ENCODE measurements around the gene GUCY2D.
"Not testable (repeated sequence)": the region's sequence is repeated elsewhere in the genome, so short reads cannot be mapped to it uniquely, and the experiment has no call there.

The GUCY2D gene

DNA sequence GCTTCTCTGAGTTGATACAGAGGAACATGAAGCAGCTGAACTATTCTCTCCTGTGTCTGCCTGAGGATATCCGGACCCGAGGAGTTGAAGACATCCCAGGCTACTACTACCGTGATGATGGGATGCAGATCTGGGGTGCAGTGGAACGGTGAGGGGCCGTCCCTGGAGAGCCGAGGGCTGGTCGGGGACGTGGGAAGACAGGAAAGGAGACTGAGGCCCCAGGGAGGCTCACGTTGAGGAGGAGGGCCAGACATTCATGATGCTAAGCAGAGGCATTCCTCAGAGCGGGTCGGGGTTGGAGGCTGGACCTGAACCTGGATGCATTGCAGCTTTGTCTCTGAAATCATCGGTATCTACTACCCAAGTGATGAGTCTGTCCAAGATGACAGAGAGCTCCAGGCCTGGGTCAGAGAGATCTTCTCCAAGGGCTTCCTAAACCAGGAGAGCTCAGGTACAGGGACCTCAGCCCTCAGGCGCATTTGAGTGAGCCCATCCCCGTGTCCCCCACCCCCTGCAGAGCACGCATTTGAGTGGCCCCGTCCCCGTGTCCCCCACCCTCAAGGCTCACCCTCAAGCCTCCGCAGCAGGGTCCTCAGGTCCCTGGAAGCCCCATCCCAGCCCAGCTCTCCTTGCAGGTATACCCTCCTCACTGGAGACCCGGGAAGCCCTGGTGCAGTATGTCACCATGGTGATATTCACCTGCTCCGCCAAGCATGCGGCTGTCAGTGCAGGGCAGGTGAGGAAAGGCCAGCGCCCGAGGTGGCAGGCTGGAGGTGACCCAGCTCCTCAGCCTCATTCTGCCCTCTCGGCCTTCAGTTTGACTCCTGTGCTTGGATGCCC, 44.7 kb downstream of the GUCY2D start:
- DNase-seq, result no peak

DNA sequence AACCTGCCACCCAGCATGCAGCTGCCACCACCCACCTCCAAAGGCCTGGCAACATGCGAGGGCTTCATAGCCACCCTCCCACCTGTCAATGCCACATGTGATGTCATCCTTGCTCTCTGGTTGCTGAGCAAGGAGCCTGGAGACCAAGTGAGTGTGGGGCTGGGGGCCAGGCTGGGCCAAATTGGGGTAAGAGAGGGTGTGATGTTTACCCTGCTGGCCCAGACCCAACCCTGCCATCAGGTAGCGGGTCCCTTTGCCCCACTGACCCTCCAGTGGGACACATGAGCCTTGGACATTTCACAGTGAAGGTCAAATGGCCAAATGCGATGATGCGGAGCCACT, 45.3 kb downstream of the GUCY2D start:
- no peak for DNase-seq

DNA sequence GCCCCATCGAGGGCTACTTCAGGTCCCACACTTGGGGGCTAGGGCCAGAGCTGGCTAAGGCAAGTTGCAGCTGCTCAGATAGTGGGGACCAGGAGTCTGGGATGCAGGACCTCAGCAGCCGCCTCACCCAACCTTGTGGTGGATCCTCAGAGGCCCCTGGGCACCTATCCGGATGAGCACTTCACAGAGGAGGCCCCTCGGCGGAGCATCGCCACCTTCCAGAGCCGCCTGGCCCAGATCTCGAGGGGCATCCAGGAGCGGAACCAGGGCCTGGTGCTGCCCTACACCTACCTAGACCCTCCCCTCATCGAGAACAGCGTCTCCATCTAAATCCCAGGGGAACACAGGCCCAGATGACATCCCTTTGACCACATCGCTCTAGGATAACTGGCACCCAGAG, 45.8 kb downstream of the GUCY2D start:
- no peak for DNase-seq

DNA sequence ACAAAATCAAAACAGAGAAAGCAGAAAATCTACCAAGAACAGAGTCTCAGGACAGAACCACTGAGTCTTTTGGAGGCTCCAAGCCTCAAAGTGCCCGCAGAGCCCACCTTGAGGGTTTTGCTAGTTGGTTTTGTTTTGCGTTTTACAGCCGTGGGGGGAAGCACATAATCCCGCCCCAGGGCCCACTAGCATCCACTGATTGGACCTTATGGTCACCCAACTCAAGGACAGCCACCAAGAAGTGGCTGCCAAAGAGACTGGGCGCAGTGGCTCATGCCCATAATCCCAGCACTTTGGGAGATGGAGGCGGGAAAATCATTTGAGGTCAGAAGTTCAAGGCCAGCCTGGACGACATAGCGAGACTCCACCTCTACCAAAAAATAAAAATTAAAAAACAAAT, 46.3 kb downstream of the GUCY2D start:
- DNase-seq, result no peak

DNA sequence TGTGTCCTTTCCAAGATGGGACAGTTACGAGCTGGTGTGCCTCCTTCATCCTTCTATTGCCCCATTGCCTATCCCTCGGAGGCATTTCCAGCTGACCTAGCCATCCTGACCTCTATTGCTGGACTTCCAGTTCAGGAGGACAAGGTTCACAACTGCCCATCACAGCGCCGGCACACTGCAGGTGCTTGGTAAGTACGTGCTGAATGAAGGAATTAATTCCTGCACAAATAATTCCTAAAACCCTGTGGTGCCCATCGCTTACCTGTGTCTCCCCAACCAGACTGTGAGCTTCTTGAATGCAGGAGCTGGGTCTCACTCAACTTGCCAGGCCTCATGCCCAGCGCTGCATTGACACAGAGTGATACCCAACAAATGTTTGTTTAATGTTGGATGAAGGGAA, 49.4 kb downstream of the GUCY2D start:
- no peak for DNase-seq

DNA sequence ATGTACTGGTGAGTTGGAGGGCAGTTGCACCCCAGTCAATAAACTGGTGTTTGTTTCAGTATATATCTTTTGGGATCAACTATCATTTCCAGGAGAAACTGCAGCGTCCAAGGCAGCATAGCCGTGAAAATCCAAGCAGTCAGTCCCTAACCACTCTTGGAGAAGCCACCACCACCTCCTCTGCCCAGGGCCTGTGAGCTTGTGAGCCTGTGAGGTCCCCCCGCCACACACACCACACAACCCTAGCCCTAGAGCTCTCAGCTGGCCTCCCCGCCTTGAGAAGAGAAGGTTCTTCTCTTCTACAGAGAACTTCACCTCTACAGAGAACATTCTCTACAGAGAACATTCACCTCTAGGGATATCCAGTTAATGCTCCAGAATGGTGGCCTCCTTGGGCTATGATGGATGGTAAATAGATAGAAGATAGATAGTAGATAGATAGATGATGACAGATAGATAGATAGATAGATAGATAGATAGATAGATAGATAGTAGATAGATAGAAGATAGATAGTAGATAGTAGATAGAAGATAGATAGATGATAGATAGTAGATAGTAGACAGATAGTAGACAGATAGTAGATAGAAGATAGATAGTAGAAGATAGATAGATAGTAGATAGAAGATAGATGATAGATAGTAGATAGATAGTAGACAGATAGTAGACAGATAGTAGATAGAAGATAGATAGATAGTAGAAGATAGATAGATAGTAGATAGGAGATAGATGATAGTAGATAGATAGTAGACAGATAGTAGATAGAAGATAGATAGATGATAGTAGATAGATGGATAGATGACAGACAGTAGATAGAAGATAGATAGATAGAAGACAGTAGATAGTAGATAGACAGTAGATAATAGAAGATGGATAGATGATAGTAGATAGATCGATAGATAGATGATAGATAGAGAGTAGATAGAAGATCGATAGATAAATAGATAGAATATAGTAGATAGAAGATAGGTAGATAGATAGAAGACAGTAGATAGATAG, 50.1 kb downstream of the GUCY2D start:
- no peak for DNase-seq

DNA sequence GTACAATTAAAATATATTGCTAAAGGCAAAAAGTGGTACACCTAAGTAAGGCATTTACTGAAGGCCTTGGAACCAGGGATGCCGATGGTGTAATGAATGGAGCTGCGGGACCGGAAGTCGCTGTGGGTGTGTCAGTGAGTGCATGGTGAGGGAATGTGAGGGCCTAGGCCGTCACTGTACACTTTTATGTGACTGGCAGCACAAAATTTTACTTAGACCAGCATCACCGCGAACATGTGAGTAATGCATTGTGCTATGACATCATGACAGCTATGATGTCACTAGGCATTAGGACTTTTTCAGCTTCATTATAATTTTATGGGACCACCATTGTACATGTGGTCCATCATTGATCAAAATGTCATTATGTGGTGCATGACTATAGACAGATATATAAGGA, 51.2 kb downstream of the GUCY2D start:
- no peak for DNase-seq

DNA sequence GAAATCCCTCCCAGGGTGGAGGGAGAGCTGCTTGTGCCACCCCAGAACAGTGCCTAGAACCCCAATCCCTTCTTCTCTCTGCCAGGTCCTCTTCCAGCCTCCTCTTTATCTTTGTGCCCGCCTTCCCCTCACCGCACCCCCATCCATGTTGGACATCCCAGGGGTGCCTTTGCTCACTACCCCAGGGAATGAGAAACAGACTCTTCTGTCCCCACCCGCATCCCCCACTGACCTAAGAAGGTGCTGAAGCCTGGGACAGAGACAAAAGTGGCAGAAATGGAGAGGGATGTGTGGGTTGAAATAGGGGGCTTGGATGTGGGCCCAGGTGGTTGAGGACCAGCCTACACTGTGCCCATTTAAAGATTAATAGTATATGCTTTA, 53.4 kb downstream of the GUCY2D start:
- no peak for DNase-seq

DNA sequence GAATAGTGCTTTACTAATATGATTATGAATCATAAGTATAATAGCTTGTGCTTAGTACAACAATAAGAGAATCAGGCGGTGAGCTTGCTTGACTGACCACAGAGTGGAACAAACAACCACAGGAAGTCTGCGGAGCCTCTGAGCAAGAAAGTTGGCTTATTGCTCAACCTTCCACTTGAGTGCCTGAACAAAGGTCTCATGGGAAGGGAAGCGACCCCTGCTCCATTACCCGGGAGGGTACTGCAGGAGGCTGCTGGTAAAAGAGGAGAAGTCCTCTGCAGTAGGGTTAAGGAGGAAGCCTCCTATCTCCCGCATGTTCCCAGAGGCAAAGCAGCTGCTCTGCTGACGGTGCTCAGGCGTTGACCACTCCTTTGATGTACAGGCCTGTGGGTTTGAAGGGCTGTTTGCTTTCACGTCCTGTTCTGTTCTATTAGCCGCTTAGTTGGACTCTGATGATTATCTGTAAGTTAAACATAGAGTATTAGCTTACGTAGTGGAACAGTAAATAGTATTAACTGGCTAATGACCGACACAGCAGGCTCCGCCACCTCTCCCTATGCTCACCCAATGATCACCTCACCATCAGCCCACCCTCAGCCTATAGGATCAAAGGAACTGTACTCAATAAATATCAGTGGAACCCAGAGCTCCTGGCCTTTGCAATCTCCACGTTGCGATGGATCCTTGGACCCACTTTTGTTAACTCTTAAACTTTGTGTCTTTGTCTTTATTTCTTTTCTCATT, 54.0 kb downstream of the GUCY2D start:
- DNase-seq, result no peak

DNA sequence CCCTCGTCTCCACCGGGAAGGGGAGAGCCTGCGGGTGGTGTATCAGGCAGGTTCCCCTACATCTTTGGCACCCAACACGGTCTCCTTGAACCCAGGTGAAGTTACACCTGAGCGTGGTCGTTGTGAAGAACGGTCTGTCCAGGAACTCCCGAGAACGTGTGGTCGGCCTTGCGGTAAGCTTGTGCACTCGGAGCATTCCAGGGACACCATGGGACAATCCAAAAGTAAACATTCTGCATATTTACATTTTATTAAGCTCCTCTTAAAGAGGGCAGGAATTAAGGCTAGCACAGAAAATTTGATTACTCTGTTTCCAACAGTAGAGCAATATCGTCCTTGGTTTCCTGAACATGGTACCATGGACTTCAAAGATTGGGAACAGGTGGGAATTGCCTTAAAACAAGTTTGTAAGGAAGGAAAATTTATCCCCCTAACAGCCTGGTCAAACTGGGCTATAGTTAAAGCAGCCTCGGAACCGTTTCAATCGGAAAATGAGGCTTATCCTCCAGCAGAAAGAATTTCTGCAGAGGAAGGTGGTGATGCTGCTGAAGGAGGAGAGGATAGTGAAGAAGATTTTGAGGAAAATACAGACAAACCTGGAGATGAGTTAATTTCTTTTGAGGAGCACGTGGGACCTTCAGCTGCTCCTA, 54.7 kb downstream of the GUCY2D start:
- no peak for DNase-seq

DNA sequence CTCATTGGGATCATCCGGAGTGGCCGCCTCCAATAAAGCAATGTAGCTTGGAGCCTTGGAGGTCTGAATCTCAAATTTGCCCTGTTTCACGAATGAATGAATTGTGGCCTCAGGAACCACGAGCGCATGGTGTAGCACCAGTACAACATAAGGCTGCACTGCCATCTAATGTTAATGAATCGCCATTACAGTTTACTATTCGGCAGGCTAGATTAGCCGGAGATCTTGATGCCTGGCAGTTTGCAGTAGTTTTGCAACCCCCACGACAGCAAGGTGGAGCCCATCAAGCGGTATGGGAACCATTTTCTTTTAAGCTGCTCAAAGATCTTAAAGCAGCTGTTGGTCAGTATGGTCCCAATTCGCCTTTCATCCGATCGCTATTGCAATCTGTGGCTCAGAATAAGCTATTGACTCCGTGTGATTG, 55.3 kb downstream of the GUCY2D start:
- DNase-seq, result peak; percentile 71

DNA sequence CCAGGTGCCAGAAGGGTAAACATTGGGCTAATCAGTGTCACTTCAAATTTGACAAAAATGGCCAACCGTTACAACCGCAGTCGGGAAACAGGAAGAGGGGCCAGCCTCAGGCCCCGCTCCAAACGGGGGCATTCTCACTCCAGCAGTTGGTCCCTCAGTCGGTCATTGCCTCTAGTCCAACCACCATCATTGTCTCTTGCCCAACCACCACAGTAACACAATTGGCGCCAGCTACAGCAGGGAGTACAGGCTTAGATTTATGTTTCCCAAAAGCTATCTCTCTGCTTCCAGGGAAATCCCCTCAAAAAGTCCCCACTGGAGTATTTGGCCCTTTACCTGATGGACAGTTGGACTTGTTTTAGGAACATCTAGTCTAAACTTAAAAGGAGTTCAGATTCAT, 56.7 kb downstream of the GUCY2D start:
- no peak for DNase-seq

DNA sequence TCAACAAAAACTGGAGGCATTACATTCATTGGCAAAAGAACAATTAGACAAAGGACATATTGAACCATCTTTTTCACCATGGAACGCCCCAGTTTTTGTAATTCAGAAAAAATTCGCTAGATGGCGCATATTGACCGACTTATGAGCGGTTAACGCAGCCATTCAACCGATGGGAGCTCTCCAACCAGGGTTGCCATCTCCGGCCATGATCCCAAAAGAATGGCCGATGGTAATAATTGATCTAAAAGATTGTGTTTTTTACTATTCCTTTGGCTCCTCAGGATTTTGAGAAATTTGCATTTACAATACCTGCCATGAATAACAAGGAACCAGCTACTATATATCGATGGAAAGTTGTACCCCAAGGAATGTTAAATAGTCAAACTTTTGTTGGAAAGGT, 57.9 kb downstream of the GUCY2D start:
- DNase-seq, result peak; percentile 53

DNA sequence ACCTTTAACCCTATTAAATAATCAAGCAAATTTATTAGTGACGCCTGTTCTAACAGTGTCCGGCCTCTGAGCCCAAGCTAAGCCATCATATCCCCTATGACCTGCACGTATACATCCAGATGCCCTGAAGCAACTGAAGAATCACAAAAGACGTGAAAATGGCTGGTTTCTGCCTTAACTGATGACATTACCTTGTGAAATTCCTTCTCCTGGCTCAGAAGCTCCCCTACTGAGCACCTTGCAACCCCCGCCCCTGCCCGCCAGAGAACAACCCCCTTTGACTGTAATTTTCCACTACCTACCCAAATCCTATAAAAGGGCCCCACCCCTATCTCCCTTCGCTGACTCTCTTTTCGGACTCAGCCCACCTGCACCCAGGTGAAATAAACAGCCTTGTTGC, 59.4 kb downstream of the GUCY2D start:
- DNase-seq, result not testable (repeated sequence)

DNA sequence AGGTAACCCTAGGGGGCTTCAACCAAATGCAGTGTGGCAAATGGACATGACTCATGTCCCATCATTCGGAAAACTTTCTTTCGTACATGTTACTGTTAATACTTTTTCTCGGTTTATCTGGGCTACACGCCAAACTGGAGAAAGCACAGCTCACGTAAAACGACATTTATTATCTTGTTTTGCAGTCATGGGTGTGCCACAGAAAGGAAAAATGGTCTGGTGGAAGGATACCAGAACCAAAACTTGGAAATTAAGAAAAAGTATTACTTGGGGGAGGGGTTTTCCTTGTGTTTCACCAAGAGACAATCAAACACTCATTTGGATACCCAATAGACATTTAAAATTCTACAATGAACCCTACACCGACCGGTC, 60.0 kb downstream of the GUCY2D start:
- DNase-seq, result no peak

DNA sequence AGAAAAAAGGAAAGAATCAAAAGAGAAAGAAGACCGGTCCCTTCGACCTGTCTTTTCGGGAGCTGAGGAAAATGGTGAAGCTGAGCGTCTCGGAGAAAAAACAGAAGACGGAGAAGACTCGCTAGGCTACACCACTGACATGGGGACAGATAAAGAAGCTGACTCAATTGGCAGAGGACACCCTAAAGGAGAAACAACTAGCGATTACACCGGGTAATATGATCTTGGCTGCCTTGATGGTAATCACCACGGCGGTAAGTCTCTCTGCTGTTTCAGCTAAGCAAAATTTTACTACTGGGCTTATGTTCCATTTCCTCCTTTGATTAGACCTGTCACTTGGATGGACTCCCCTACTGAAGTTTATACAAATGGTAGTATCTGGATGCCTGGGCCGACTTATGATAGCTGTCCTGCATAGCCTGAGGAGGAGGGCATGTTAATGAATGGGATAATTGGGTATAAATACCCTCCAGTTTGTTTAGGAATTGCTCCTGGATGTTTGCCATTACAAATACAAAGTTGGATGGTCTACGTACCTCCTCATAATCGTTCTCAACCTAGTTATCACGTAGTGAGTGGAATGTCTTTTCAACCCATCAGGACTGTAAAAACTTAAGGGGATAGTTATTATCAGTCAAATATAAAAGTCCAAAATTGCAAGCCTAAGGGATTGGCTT, 60.5 kb downstream of the GUCY2D start:
- no peak for DNase-seq

DNA sequence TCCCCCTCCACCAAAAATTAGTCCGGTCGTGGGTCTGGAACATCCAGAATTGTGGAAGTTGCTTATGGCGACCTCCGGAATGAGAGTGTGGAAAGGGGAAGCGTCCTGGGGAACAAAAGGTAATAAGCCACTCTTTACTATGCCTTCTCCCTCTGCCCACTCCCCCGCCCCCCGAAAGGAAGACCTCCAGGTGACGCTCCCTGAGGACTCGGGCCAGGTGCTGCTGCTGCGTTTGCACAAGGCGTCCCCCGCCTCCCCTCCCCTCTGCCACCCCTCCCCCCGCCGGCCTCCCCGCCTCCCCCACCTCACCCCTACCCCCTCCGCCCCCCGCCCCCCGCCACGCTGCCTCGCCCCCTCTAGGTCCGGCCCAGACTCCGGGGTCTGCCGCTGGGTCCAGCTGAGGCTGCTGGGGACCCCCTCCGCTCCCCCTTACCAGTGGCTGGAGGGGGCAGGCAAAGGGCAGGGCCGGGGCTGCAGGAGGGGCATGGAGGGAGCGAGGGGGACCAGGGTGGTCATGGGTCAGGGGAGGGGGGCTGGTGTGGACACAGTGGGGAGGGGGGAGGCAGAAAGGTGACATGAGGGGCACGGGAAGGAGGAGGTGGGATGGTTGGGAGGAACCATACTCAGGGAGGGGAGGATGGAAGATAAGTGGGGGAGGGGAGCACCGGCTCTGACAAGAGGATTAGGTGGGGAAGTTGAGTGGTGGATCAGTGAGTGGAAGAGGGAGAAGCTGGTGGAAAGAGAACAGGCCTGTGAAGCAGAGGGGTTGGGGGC, 61.5 kb downstream of the GUCY2D start:
- DNase-seq, result no peak

DNA sequence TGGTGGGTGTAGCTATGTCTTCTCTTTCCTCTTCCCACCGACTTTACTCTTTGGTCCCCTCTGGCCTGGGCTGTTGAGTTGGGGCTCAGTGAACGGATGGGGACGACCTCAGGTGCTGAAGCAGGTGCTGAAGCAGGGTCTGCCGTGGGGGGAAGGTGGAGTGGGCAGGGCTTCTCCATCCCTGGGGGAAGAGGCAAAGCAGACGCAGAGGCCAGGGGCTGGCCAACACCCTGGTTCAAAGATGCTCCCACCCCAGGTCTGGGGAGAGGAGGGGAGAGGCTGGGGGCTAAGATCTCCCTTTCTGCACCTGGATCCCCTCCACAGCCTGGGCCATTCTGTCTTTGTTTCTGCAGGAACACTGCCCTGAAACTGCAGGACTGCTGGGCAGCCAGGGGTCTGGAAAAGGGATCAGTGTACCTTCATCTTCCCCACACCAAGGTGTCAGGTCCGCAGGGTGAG, 62.2 kb downstream of the GUCY2D start:
- DNase-seq, result no peak

DNA sequence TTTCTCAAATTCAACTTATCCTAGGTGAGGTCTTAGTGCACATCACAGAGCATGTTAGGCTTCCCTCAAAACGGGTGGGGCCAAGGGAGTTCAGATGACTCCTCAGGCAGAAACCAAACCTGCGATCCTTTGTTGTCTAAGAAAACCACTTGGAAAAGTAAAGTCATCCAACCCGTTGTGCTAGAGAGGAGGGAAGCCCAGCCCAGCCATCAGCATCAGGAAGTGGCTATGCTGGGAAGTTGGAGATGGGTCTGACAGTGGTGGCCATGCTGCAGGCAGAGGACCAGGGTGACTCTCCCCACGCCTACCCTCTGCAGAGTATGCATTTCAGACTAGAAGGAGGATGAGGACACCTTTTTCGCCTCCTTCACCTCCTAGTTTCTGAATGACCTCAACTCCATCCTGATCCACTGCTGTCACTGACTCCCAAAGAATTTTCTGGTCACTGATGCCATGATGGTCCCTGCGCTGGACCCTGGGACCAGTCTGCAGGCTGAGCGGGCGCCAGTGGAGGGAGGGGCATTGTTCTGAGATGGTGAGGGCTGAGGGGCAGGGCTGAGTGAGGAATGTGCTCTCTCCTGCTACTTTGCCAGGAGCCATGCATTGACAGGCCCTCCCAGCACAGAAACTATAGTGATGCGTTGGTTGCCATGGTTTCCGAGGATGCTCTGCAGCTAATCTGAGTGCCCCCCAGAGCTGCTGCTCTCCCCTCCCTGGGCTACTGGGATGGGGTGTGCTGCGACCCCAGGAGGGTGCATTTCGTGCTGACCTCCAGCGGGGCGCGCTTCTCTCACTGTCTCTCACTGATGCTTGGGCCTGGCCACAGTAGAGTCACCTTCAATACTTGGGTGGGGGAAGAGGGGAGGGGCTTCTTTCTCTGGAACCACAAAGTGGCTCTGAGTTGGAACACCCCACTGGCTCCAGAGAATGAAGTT, 64.7 kb downstream of the GUCY2D start:
- DNase-seq, result no peak

DNA sequence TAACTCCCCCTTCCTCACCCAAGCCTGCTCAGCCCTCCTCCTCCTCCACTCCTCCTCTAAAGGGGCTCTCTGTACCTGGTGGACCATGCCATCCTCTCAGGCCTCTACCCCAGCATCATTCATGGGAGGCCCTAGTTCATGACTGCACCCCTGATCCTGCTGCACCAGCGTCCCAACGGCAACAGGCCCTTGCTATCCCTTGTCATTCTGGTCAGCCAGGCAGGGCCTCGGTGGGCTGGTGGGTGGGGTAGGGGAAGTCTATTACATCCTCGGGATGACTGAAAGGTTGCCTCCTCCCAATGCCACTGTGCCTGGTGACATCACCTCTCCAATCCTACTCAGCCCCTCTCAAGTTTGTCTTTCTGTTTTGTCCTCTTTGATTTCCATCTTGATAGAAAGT, 65.4 kb downstream of the GUCY2D start:
- no peak for DNase-seq
